IMR-90 (cell line): ENCODE measurements around the gene GLE1.

Experiments
- BHLHE40 ChIP-seq: fragments of 150-350 bp; IDR thresholded peaks from 2 replicates; pipeline ENCODE4 v1.6.1; 2016; ENCODE audit warnings: mild to moderate bottlenecking, low read depth, low read length
- CEBPB ChIP-seq: IDR thresholded peaks from 2 replicates; pipeline ENCODE4 v1.6.1; 2012; ENCODE audit warnings: low read depth, low read length, improper control_type of control experiment
- CTCF ChIP-seq: conservative IDR thresholded peaks from 2 replicates; pipeline ENCODE4 v1.5.1; 2012; ENCODE audit warnings: mild to moderate bottlenecking, low read depth, low read length, improper control_type of control experiment
- MAFK ChIP-seq: IDR thresholded peaks from 2 replicates; pipeline ENCODE4 v1.6.1; 2012; ENCODE audit warnings: low read depth, low read length, improper control_type of control experiment
- MAZ ChIP-seq: IDR thresholded peaks from 2 replicates; pipeline ENCODE4 v1.6.1; 2012; ENCODE audit warnings: low read depth, mild to moderate bottlenecking, low read length, improper control_type of control experiment, moderate library complexity, borderline replicate concordance
- POLR2A ChIP-seq: IDR thresholded peaks from 2 replicates; pipeline ENCODE4 v1.6.1; 2012; ENCODE audit warnings: mild to moderate bottlenecking, low read depth, low read length
- RAD21 ChIP-seq: IDR thresholded peaks from 2 replicates; pipeline ENCODE4 v1.6.1; 2012; ENCODE audit warnings: low read length, improper control_type of control experiment
- RCOR1 ChIP-seq: IDR thresholded peaks from 2 replicates; pipeline ENCODE4 v1.6.1; 2012; ENCODE audit warnings: mild to moderate bottlenecking, low read length, improper control_type of control experiment; ENCODE audit not compliant: insufficient replicate concordance
- RFX5 ChIP-seq: IDR thresholded peaks from 2 replicates; pipeline ENCODE4 v1.8.0; 2012; ENCODE audit warnings: low read depth, mild to moderate bottlenecking, low read length, moderate library complexity
- SMC3 ChIP-seq: fragments of 150-350 bp; IDR thresholded peaks from 2 replicates; pipeline ENCODE4 v1.6.1; 2016; ENCODE audit warnings: low read depth, mild to moderate bottlenecking, antibody characterized with exemption, low read length, moderate library complexity
- USF2 ChIP-seq: fragments of 150-350 bp; IDR thresholded peaks from 2 replicates; pipeline ENCODE4 v1.6.1; 2017; ENCODE audit warnings: mild to moderate bottlenecking, antibody characterized with exemption, low read length, low read depth

- TF ChIP-seq POLR2A: no peak
- TF ChIP-seq CTCF: no peak
- TF ChIP-seq CEBPB: no peak
- TF ChIP-seq SMC3: no peak
- no peak for TF ChIP-seq RAD21
- no peak for TF ChIP-seq RFX5
- no peak for TF ChIP-seq RCOR1
- TF ChIP-seq USF2: no peak
- no peak for TF ChIP-seq MAZ
- TF ChIP-seq BHLHE40: no peak
- TF ChIP-seq MAFK: no peak
Measured at GRCh38 chr9:128526720-128527119, 22.2 kb downstream of the GLE1 start.
